ENCODE data around the gene BTF3.

DNA sequence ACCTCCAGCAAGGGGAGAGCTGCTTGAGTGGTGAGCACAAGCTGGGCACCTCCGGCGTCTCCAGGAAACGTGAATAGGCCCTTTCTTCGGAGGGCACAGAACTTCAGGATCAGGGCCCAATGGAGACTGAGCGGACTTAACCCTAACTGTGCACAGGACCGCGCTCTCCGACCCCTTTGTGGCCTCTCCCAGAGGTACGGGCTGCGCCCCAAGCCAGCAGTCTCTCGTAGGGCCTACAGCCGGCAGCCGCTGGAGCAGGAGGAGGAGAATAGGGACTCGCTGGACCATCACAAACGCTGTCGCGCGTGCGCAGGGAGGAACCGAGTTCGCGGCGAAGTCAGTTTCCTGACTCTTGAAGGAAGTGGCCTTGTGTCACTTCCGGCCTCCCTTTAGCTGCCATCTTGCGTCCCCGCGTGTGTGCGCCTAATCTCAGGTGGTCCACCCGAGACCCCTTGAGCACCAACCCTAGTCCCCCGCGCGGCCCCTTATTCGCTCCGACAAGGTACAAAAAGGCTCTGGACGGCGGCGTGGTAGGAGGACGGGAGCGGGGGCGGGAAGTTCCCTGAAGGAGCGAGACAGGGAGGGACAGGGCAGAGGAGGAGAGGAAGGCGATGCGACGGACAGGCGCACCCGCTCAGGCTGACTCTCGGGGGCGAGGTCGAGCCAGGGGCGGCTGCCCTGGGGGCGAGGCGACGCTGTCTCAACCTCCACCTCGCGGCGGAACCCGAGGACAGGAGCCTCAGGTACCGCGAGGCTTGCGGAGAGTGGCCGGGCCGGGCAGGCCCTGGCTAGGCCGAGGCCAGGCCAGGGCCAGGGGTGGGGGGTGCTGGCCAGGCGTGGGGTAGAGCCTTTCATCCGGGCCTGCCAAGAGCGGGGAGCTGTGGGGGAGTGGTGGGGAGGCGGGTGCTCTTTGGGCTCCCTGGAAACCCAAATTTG, at the start of gene BTF3:
- TF ChIP-seq EZH2 (IDR thresholded peaks at IDR 0.05; ENCODE audit: low read depth), result no peak
- TF ChIP-seq, protein P1, sequence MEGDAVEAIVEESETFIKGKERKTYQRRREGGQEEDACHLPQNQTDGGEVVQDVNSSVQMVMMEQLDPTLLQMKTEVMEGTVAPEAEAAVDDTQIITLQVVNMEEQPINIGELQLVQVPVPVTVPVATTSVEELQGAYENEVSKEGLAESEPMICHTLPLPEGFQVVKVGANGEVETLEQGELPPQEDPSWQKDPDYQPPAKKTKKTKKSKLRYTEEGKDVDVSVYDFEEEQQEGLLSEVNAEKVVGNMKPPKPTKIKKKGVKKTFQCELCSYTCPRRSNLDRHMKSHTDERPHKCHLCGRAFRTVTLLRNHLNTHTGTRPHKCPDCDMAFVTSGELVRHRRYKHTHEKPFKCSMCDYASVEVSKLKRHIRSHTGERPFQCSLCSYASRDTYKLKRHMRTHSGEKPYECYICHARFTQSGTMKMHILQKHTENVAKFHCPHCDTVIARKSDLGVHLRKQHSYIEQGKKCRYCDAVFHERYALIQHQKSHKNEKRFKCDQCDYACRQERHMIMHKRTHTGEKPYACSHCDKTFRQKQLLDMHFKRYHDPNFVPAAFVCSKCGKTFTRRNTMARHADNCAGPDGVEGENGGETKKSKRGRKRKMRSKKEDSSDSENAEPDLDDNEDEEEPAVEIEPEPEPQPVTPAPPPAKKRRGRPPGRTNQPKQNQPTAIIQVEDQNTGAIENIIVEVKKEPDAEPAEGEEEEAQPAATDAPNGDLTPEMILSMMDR (conservative IDR thresholded peaks at IDR 0.05), result no peak
